Activated CD4-positive, alpha-beta T cell treated with anti-CD3 and anti-CD28 coated beads, Interleukin-2, amount 50 U/mL, for 4 hours (primary cell): ENCODE measurements around the gene DPH1.
"Not testable (repeated sequence)": the region's sequence is repeated elsewhere in the genome, so short reads cannot be mapped to it uniquely, and the experiment has no call there.

Experiments used
- DNase-seq, 2 experiments: peaks; one replicate each; pipeline ENCODE4 v3.0.0-alpha.2; 2020

Gene DPH1

DNA sequence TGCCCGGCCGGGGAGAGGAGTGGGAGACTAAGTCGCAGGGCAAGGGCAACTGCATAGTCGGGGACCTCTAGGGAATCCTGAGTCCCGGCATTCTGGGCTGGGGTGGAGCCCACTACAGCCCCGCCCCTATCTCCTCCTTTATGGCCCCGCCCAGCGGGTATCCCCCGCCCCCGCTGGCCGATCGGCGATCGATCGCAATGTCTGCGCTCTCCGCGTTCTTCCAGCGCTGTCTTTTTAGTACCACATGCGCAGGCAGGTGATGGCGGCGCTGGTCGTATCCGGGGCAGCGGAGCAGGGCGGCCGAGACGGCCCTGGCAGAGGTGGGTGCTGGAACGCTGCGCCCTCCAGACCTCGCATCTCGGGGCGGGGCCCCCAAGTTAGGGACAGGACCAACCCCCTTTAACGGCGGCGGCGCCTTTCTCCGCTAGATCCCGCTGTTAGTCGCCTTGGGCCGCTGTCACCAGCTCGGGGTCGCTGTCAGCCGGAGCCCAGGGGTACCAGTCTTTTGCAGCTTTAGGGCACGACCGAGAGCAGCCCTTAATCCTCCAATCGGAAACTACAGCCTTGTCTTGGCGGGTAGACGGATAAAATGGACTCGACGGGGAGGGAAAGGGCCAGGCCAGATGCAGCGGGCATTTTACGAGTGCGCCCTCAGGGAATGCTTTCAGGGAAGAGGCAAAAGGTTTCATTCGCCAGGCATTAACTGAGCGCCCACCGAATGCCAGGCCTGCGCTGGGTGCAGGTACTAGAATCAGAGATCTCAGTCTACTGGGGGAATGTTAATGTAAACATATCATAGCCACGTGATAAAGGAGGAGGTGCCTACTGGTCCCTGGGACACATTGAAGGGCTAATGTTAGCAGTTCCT, at the start of gene DPH1:
Gene DPH1, plus strand, starts transcription at position 243 of the 868 bp plus-strand sequence. Its CDS starts 17 bp downstream, at position 260.
- peak; percentile 76 to 79 for DNase-seq

DNA sequence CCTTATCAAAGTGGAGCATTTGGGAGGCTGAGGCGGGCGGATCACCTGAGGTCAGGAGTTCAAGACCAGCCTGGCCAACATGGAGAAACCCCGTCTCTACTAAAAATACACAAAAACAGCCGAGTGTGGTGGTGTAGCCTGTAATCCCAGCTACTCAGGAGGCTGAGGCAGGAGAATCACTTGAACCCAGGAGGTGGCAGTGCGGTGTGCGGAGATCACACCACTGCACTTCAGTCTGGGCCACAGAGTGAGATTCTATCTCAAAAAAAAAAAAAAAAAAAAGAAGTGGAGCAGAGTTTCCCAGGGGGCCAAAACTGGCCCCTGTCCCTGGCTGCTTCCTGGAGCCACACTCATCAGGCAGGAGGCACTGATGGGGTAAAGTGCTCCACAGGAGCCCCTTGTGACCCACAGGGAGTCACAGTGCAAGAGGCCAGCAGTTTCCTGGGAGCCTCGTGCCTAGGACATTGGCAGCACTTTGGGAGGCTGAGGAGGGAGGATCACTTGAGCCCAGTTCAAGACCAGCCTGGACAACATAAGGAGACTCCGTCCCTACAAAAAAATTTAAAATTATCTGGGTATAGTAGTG, 49.2 kb upstream of the DPH1 start:
- no peak for DNase-seq

GRCh38 chr17:1982793-1983366, 47.1 kb upstream of the DPH1 start:
- not testable (repeated sequence) for DNase-seq

DNA sequence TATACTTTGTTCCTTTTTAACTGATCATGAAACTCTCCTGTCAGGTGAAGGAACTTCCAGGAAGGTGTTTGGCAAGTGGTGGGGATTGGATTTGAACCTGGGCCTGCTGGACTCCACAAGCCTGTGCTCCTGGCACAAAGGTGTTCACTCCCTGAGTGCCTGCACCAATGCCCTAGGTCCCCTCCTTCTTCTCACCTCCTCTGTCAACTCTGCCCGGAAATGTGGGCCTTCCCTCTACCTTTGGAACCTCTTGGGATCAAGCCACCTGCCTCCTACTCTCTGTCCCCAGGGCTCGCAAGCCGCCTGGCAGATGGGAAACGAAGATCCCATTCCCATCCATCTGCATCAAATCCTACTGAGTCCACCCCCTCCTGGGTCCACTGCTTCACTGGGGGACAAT, 44.9 kb upstream of the DPH1 start:
- no peak for DNase-seq

- DNase-seq: no peak
Observed at GRCh38 chr17:1985686-1986085, 44.3 kb upstream of the DPH1 start.

GRCh38 chr17:1986783-1987451, 43.0 kb upstream of the DPH1 start:
- no peak for DNase-seq

- no peak for DNase-seq
Observed at GRCh38 chr17:1989135-1989534, 40.8 kb upstream of the DPH1 start.

- no peak for DNase-seq
Observed at GRCh38 chr17:1992541-1992940, 37.4 kb upstream of the DPH1 start.

DNA sequence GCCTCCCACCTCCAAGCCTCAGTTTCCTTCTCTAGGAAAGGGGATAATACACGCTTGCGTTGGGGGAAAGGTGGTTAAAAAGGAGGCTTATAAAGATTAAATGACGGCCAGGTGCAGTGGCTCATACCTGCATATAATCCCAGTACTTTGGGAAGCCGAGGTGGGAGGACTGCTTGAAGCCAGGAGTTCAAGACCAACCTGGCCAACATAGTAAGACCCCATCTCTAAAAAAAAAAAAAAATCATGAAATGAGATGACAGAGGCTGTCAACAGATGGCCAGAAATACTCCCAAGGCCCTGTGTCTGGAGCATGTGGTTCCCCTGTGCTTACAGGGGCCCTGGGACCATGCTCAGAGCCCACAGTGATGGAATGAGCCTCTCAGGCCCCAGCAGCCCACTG, 35.2 kb upstream of the DPH1 start:
- DNase-seq: no peak

- no peak for DNase-seq
Observed at GRCh38 chr17:1995321-1995892, 34.5 kb upstream of the DPH1 start.

DNA sequence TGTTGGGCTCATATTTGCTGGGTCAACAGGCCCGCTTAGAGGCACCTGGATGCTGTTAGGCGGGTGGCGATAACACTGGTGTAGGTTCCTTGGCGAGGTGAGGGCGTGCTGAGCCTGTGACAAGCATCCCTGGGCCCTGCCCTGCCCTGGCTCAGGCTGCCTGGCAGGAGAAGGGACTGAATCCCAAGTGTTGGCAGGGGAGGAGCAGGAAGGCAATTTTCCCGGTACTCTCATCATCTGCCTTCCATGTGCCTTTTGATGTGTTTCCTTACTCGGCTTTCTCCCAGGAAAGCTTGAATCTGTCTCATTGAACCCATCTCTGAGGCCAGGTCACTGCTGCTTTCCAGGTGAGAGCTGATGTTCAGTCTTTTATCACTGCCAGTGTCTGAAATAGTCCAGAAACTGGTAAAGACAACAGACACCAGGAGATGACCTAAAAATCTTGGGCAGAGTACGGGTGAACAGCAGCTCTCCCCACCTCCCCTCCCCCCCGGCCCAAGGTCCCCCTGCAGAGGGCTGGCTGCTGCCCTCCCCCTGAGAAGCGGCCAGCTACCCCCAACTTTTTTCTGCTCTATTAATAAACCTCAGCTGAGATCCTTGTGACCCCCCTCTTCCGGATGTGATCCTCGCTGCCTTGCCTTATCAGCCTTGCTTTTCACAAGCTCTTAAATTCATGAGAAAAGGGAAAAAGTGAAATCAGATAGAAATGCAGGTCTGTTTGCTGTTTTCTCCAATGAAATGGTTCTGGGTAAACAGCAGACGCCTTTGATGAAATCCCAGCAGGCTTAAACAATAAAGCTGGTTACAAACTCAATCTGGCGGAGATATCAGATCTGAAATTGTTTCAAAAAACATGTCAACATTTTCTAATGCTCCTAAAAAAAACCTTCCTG, 33.8 kb upstream of the DPH1 start:
- DNase-seq: no peak

DNA sequence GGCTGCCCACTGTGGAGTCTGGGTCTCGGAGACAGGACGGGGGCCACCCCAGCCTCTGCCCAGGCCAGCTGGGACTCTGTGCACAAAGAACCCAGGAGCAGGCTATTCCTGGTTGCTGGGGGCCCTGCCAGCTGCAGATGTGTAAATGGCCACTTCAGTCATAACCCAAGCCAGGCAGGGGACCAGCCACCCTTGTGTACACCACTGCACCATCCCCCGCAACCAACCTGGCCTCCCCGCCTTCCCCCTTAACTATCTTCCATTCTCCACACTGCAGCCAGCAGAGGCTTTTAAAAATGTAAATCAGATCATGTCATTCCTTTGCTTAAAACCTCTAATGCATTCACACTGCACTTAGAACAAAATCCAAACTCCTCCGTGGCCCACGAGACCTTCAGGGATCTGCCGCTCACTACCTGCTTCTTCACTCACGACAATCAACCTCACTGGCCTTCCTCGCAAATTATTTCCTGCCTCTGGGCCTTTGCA, 33.1 kb upstream of the DPH1 start:
- DNase-seq: no peak

DNA sequence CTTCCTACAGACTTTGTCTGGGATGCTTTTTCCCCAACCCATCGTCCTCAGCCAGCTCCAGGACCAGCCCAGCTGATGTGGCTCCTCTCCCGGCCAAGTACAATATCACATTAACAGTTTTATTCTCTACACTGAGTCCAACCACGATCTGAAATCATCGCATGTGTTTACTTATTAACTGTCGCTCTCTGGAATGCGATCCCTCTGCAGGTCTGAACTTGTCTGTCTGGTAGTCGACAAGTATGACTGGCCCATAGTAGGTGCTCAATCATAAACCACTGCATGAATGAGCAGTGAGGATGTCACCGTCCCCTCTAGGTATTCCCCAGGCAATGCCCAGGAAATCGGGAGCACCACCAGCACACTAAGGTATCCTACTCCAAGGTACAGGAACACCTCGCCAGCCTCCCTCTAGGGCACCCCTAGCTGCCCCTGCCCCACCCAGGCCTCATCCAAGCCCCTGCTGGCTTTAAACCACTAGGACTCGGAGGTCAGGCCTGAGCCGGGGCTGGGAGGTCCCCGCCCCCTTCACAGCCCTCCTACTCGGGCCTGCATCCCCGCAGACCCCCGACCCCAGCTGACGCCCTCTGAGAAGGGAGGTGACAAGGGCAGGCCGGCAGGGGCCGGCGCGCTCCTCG, 32.5 kb upstream of the DPH1 start:
- no peak for DNase-seq

- no peak for DNase-seq
Observed at GRCh38 chr17:1997927-1998742, 31.8 kb upstream of the DPH1 start.

DNA sequence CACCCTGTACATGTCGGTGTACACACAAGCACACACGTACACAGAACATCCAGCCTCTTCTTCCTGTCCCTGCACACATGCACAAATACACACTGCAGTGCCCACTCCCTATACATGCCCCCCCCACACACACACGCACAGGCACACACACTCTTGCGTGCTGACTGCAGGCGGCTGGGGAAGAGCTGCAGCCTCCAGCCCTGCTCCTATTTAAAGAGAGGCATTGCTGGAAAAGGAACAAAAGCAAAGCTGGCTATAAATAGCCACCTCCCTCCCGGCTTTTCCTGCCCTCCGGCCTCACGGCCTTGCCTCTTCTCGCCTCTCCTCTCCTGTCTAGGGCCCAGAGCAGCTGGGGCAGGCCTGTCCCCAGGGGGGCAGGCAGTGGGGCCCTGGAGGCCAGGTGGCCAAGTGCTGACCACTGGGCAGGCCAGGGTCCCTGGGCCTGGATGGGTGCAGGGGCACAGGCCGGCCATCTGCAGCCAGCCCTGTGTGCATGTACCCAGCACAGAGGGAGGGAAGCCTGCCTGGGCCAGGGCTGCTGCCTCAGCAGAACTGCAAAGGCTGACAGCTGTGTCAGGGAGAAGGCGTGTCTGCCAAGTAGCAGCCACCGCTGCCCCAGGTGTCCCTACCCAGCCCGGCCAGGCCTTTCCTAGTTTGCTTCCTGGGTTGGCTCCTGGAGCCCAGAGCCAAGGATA, 30.2 kb upstream of the DPH1 start:
- DNase-seq: no peak

DNA sequence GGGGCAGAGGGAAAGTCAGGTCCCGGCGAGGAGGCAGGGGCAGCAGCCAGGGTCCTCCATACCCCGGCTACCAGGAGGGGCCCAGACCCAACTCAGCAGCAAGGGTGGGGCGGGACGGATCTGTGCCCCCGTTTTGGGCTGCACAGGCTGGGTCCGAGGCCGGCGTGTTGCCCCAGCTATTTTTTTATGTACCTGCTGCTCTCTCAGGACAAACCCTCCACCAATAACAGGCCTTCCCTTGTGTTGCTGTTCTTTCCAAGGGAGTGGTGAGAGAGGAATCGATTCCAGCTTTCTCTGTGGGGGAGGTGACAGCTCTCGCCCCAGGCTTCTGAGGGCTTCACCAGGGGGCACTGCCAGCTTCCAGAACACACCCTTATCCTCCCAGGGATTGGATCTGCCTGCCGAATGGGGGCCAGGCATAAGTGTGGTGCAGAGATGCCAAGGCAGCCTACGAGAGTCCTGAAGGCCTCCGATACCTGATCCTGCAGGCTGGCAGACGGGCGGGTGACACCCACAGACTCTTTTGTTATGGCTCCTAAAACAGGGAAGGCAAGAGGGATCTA, 27.1 kb upstream of the DPH1 start:
- DNase-seq: no peak

DNA sequence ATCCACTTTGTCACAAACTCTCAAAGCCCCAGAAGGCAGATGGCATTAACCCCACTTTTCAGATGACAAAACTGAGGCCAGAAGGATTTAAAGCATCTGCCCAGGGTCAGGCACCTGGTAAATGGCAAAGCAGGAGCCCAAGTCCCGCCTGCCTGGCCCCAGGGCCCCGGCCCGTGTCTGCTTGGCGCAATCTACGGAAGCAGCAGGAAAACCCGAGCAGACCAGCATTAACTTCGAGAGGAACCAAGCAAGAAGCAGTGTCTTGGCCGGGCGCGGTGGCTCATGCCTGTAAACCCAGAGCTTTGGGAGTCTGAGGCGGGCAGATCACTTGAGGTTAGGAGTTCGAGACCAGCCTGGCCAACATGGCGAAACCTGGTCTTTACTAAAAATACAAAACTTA, 26.4 kb upstream of the DPH1 start:
- DNase-seq: no peak

- DNase-seq: no peak
Observed at GRCh38 chr17:2004435-2004952, 25.5 kb upstream of the DPH1 start.
